ENCODE results near the gene FBXO48. TPM values are rescaled to one million over a fixed set of nuclear protein-coding genes. Genes with fewer than 3 reads are reported as not detected.

Gene FBXO48
- total and polyA plus RNA-seq, 10 of the 15 experiments (the other 5 are each of a cell fraction or from before 2014, with no cell fraction given), result 0.56 to 2.3 (median 1.2) TPM

DNA sequence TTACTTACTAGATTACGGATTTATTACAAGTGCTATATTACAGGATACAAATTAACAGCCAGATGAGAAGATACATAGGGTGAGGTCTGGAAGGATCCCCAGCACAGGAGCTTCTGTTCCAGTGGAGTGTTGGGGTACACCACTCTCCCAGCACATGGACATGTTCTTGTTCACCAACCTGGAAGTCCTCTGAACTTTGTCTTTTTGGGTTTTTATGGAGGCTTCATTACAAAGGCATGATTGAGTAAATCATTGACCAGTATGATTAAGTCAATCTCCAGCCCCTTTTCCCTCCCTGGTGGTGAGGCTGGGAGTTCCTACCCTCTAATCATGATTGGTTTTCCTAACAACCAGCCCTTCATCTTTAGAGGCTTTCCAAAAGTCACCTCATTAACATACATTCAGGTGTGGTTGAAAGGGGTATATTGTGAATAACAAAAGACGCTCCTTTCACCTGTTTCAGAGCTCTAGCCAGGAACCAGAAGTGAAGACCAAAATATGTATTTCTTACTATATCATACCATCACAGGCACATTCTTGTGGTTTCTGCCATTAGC, 38.6 kb upstream of the FBXO48 start:
- CTCF ChIA-PET, result interaction anchor here (0.6 to 1.7 kb wide), 4 partner anchors 18 to 90 kb away, joined by 4 read pairs; no protein-coding TSS in a partner anchor
- in situ Hi-C loops (cut with MboI), result no loop called here
- intact Hi-C loops (cut with micrococcal nuclease; ENCODE audit: unreplicated experiment), result no loop called here
- no TSS peak for BruUV-seq (replicated peaks)
- ATAC-seq (no peak), DNase-seq (ENCODE audit: low read depth, low spot score) (no peak), FAIRE-seq (no peak)
- H3K27ac ChIP-seq (ENCODE audit: control insufficient read depth, insufficient read depth), result no peak overlapping the region
- RAD21 ChIA-PET (ENCODE audit: unreplicated experiment), result no interaction called here
- TF ChIP-seq, protein P1, sequence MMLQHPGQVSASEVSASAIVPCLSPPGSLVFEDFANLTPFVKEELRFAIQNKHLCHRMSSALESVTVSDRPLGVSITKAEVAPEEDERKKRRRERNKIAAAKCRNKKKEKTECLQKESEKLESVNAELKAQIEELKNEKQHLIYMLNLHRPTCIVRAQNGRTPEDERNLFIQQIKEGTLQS (IDR thresholded peaks at IDR 0.05; ENCODE audit: borderline replicate concordance, extremely low read depth, low read depth, low read length), result no peak
- TF ChIP-seq, protein P2, sequence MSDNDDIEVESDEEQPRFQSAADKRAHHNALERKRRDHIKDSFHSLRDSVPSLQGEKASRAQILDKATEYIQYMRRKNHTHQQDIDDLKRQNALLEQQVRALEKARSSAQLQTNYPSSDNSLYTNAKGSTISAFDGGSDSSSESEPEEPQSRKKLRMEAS (IDR thresholded peaks at IDR 0.05; ENCODE audit: low read depth, low read length), result no peak
- TF ChIP-seq, protein P3, sequence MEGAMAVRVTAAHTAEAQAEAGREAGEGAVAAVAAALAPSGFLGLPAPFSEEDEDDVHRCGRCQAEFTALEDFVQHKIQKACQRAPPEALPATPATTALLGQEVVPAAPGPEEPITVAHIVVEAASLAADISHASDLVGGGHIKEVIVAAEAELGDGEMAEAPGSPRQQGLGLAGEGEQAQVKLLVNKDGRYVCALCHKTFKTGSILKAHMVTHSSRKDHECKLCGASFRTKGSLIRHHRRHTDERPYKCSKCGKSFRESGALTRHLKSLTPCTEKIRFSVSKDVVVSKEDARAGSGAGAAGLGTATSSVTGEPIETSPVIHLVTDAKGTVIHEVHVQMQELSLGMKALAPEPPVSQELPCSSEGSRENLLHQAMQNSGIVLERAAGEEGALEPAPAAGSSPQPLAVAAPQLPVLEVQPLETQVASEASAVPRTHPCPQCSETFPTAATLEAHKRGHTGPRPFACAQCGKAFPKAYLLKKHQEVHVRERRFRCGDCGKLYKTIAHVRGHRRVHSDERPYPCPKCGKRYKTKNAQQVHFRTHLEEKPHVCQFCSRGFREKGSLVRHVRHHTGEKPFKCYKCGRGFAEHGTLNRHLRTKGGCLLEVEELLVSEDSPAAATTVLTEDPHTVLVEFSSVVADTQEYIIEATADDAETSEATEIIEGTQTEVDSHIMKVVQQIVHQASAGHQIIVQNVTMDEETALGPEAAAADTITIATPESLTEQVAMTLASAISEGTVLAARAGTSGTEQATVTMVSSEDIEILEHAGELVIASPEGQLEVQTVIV (IDR thresholded peaks at IDR 0.05; ENCODE audit: borderline replicate concordance, partially characterized antibody), result no peak
- TF ChIP-seq ZZZ3 (IDR thresholded peaks at IDR 0.05; ENCODE audit: control insufficient read depth, insufficient read length, low read depth), result no peak
- TF ChIP-seq CREM (IDR thresholded peaks at IDR 0.05; ENCODE audit: low read depth), result no peak
- TF ChIP-seq, protein P4, sequence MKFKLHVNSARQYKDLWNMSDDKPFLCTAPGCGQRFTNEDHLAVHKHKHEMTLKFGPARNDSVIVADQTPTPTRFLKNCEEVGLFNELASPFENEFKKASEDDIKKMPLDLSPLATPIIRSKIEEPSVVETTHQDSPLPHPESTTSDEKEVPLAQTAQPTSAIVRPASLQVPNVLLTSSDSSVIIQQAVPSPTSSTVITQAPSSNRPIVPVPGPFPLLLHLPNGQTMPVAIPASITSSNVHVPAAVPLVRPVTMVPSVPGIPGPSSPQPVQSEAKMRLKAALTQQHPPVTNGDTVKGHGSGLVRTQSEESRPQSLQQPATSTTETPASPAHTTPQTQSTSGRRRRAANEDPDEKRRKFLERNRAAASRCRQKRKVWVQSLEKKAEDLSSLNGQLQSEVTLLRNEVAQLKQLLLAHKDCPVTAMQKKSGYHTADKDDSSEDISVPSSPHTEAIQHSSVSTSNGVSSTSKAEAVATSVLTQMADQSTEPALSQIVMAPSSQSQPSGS (IDR thresholded peaks at IDR 0.05; ENCODE audit: low read length), result no peak
- TF ChIP-seq, protein P5, sequence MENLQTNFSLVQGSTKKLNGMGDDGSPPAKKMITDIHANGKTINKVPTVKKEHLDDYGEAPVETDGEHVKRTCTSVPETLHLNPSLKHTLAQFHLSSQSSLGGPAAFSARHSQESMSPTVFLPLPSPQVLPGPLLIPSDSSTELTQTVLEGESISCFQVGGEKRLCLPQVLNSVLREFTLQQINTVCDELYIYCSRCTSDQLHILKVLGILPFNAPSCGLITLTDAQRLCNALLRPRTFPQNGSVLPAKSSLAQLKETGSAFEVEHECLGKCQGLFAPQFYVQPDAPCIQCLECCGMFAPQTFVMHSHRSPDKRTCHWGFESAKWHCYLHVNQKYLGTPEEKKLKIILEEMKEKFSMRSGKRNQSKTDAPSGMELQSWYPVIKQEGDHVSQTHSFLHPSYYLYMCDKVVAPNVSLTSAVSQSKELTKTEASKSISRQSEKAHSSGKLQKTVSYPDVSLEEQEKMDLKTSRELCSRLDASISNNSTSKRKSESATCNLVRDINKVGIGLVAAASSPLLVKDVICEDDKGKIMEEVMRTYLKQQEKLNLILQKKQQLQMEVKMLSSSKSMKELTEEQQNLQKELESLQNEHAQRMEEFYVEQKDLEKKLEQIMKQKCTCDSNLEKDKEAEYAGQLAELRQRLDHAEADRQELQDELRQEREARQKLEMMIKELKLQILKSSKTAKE (IDR thresholded peaks at IDR 0.05; ENCODE audit: low read depth, poor library complexity, severe bottlenecking), result no peak
- TF ChIP-seq ZNF217 (IDR thresholded peaks at IDR 0.05), result no peak
- TF ChIP-seq TBL1XR1 (IDR thresholded peaks at IDR 0.05; ENCODE audit: low read depth, low read length), result no peak
- TF ChIP-seq POLR2AphosphoS5 (IDR thresholded peaks at IDR 0.05; ENCODE audit: low read length), result no peak
- no peak for TF ChIP-seq TAF1 (IDR thresholded peaks at IDR 0.05; ENCODE audit: borderline replicate concordance, low read depth, low read length)
- TF ChIP-seq SRF (IDR thresholded peaks at IDR 0.05; ENCODE audit: low read depth in 2 of 2, low read length in 2 of 2), result no peak
- SMC1A ChIA-PET (ENCODE audit: uncharacterized antibody, unreplicated experiment), result interaction anchor here (0.7 kb wide), 2 partner anchors 37 to 208 kb away, joined by 3 read pairs; no protein-coding TSS in a partner anchor
- H3K27me3 ChIP-seq (replicated peaks in 1 of 2; ENCODE audit: control insufficient read depth in 2 of 2, insufficient read depth in 2 of 2, low read length in 1 of 2), result no peaks in the 10 kb centered on the region
- POLR2A ChIA-PET, result no interaction called here
- WGBS (ENCODE audit: insufficient coverage, insufficient replicate concordance, low lambda C conversion rate, missing lambda C conversion rate), result 83% methylated on average over 2 of the region's 2 CpGs
- no peaks in the 10 kb centered on the region for H3K9me3 ChIP-seq (replicated peaks; ENCODE audit: control insufficient read depth, insufficient read depth, low read length)
- H3K9ac ChIP-seq (ENCODE audit: control insufficient read depth, insufficient read depth, low read length), result no peak overlapping the region
- no peak overlapping the region for H3K4me3 ChIP-seq
- no peak overlapping the region for H3K4me2 ChIP-seq (ENCODE audit: control insufficient read depth, insufficient read depth)
- no peaks in the 10 kb centered on the region for H4K20me1 ChIP-seq (ENCODE audit: control insufficient read depth, insufficient read depth)
- no peaks in the 10 kb centered on the region for H3K79me2 ChIP-seq (ENCODE audit: control insufficient read depth, insufficient read depth, low read length)
- no peak overlapping the region for H2AFZ ChIP-seq (ENCODE audit: control insufficient read depth, low read depth, low read length)
- no peaks in the 10 kb centered on the region for H3K4me1 ChIP-seq (ENCODE audit: control insufficient read depth, insufficient read depth, low read length)
- H3K36me3 ChIP-seq (ENCODE audit: control insufficient read depth in 2 of 2, insufficient read depth in 2 of 2, low read length in 1 of 2), result no peaks in the 10 kb centered on the region
